Activated CD8-positive, alpha-beta T cell treated with anti-CD3 and anti-CD28 coated beads for 36 hours (primary cell): ENCODE measurements around the gene FAM156A. TPM values are rescaled to one million over a fixed set of nuclear protein-coding genes. Genes with fewer than 3 reads are reported as not detected.
A peak's percentile ranks its signal among the peaks of the same experiment; 100 is the strongest.
"Not testable (repeated sequence)": the region's sequence is repeated elsewhere in the genome, so short reads cannot be mapped to it uniquely, and the experiment has no call there.

Source experiments
- ATAC-seq: fragments of 200-7000 bp; cut with Tn5 transposase; one replicate; pipeline ENCODE4 v1.10.0; 2021; ENCODE audit warnings: mild to moderate bottlenecking, moderate library complexity
- CTCF ChIA-PET: fragments of 350-600 bp; sonication (Branson Sonifier 250); formaldehyde crosslinking; loops from one replicate; lab custom pipeline; 2021; ENCODE audit warnings: antibody characterized with exemption; lab: Charles Lee
- POLR2A ChIA-PET: fragments of 350-600 bp; sonication (Branson Sonifier 250); formaldehyde crosslinking; loops from one replicate; lab custom pipeline; 2021; ENCODE audit warnings: antibody characterized with exemption; lab: Charles Lee
- DNase-seq: peaks from one replicate; pipeline ENCODE4 v3.0.0-alpha.2; 2020
- H3K27ac Mint-ChIP-seq: one replicate; pipeline ENCODE4 v1.8.0; 2021; ENCODE audit warnings: mild to moderate bottlenecking, mixed read lengths
- H3K27me3 Mint-ChIP-seq: one replicate; pipeline ENCODE4 v1.8.0; 2021; ENCODE audit warnings: mixed read lengths
- H3K36me3 Mint-ChIP-seq: one replicate; pipeline ENCODE4 v1.8.0; 2021; ENCODE audit warnings: low read depth, mixed read lengths
- H3K4me1 Mint-ChIP-seq: one replicate; pipeline ENCODE4 v1.8.0; 2021; ENCODE audit warnings: low read depth, mixed read lengths
- H3K4me3 Mint-ChIP-seq: one replicate; pipeline ENCODE4 v1.8.0; 2021; ENCODE audit warnings: mild to moderate bottlenecking, moderate library complexity, mixed read lengths
- H3K9me3 Mint-ChIP-seq: one replicate; pipeline ENCODE4 v1.8.0; 2021; ENCODE audit warnings: mixed read lengths
- intact Hi-C: fragments of 100-400 bp; cut with micrococcal nuclease; formaldehyde crosslinking; loops from one replicate; pipeline ENCODE4 v1.10.0; 2022
- total RNA-seq, 2 experiments: library from RNA; stranded (reverse); gene quantifications; one replicate each; pipeline ENCODE4 v1.2.3, GENCODE V29; 2021
- TF ChIP-seq, protein P1 (sequence below): fragments of 200-600 bp; IDR thresholded peaks from one replicate; pipeline ENCODE4 v1.8.0; 2022; ENCODE audit warnings: antibody characterized with exemption, mild to moderate bottlenecking

The FAM156A gene
- total RNA-seq, 2 experiments from 2014 or later = 20.6 to 21.0 TPM

DNA sequence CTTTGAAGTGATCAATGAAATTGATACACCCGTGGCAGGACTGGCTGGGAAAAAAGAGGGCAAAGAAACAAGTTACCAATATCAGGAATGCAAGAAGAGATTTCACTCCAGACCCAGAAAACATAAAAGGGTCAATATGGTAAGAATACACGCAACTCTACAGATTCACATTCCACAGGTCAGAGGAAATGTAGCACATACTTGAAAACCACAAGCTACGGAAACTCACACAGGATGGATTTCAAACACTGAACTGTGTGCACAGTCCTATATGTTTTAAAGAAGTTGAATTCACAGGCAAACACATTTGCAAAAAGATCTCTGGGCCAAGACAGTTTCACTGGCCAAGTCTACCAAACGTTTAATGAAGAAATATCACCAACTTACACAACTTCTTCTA, 9.0 kb downstream of the FAM156A start:
- DNase-seq, H3K9me3 Mint-ChIP-seq, ATAC-seq, H3K4me3 Mint-ChIP-seq, H3K27me3 Mint-ChIP-seq, intact Hi-C loops, H3K36me3 Mint-ChIP-seq, CTCF ChIA-PET, POLR2A ChIA-PET, H3K4me1 Mint-ChIP-seq, H3K27ac Mint-ChIP-seq: not testable (repeated sequence)

DNA sequence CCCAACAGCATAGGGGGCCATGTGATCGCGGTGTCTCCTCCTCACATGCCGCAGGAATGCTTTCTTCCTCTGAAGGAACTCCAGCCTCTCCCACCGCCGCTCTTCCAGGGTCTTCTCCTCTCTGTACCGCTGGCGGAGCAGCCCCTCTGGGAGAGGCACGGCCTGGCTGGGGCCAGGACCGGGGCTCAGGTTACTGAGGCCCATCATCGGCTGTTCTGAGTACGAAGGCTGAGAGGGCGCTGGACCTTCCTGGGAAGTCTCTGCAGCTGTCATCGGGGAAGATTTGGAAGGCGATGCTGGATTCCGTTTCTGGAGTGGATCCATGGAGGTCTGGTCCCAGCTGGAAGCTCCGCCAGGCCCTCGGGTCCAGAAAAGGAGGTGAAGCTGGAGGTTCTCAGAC, 10.1 kb downstream of the FAM156A start:
- H3K27me3 Mint-ChIP-seq, H3K9me3 Mint-ChIP-seq, H3K4me1 Mint-ChIP-seq, intact Hi-C loops, ATAC-seq, CTCF ChIA-PET, POLR2A ChIA-PET, H3K4me3 Mint-ChIP-seq, H3K27ac Mint-ChIP-seq, H3K36me3 Mint-ChIP-seq, DNase-seq: not testable (repeated sequence)

DNA sequence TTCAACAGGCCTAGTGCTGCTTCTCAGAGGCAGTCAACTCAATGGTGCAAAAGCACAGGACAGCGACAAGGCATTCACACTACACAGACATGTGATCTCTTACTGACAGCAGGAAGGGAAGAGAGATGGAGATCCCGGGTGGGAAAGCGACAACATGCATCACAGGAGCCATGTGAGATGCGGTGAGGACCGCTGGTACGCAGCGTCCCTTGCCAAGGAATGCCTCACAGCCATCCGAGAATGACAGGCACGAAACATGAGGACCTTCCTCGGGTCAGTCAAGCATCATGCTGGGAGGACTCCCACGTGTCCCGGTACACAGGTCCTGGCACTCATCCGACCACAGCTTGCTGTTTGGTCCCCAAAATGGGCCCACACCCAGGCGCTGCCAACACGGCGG, 10.8 kb downstream of the FAM156A start:
- POLR2A ChIA-PET, H3K36me3 Mint-ChIP-seq, H3K4me3 Mint-ChIP-seq, CTCF ChIA-PET, DNase-seq, H3K9me3 Mint-ChIP-seq, H3K27ac Mint-ChIP-seq, intact Hi-C loops, H3K4me1 Mint-ChIP-seq, ATAC-seq, H3K27me3 Mint-ChIP-seq: not testable (repeated sequence)

DNA sequence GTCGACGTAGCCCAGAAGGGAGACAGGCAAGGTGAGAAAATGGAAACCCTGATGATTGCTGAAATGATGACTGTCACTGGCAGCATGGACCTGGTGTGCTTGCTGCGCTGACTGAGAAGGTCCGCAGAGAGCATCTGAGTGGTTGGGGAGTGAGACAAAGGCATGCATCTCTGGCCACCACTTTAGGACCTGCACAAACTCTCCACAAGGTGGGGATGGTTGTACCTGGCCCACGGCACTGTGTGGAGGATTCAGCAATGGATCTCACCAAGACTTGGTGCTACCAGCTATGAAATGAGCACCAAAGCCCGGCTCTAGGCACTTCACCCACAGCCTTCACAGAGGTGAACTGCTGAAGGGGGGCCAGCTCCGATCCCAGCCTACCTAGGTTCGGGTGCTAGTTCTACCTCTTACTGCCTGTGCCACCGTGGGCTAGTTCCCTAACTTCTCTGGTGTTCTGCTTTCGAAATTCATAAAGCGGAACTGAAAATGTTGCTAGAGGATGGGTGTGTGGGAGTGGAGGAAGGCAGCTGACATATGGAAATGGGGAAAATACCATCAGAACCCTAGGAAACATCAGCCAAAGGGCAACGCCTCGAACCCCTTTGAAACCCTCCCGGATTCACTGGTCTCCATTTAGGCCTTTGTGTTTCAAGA, 12.4 kb downstream of the FAM156A start:
- CTCF ChIA-PET, H3K9me3 Mint-ChIP-seq, DNase-seq, H3K4me3 Mint-ChIP-seq, H3K27ac Mint-ChIP-seq, intact Hi-C loops, H3K36me3 Mint-ChIP-seq, POLR2A ChIA-PET, H3K27me3 Mint-ChIP-seq, H3K4me1 Mint-ChIP-seq, ATAC-seq: not testable (repeated sequence)

DNA sequence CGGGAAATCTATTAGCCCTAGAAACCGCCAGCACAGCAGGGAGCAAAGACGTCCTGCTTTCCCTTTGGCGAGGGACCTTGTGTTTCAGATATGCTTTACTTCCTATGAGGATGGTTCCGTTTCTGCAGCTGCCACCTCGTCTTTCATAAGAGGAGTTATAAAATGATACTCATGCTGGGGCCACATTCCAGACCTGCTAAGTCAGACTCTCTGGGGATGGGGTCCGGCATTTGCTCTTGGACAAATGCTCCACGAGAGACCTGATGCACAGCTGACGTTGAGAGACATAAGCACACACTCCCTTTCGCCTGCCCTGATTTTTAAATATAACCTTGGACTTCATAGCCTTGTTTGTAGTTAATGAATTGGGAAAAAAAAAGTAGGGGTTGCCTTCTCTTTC, 16.6 kb downstream of the FAM156A start:
- CTCF ChIA-PET, H3K4me1 Mint-ChIP-seq, H3K27me3 Mint-ChIP-seq, DNase-seq, POLR2A ChIA-PET, H3K9me3 Mint-ChIP-seq, H3K36me3 Mint-ChIP-seq, intact Hi-C loops, H3K27ac Mint-ChIP-seq, H3K4me3 Mint-ChIP-seq, ATAC-seq: not testable (repeated sequence)

DNA sequence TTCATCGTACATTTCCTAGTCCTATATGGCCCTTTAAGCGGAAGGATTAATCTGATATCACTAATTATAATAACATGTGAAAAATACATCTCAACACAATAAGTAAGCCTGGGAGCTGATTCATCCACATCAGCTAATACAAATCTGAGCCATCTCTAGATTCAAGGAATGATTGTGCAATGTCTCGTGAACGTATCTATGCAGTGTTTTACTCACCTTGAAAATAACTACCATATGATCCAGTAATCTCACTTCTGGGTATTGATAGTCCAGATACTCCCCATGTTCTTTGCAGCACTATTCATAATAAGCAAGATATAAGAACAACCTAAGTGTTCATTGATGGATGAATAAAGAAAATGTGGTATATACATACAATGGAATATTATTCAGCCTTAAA, 17.6 kb downstream of the FAM156A start:
- POLR2A ChIA-PET, H3K27me3 Mint-ChIP-seq: not testable (repeated sequence)

DNA sequence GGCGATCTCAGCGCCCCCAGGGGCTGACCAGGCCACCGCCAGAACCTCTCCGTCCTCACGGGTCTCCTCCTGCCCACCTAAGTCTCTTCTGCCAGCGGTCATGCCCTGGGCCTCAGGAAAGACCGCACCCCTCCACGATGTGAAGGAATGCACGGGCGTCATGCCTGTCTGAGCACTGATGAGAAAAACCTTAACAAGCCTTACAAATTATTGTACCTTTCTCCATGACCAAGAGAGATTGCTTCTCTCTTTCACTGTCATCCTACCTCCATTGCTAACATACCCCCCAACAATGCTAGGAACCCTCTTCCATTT, 22.9 kb downstream of the FAM156A start:
- H3K27me3 Mint-ChIP-seq, ATAC-seq, intact Hi-C loops, H3K36me3 Mint-ChIP-seq, POLR2A ChIA-PET, H3K4me1 Mint-ChIP-seq, DNase-seq, H3K9me3 Mint-ChIP-seq: not testable (repeated sequence)
- Mint-ChIP-seq H3K27ac (peak overlapping the region; percentile 100), H3K4me3 (peak overlapping the region; percentile 90)
- CTCF ChIA-PET = interaction anchor here (0.9 kb wide), 1 partner anchor 12 kb away, joined by 3 read pairs; no protein-coding TSS in a partner anchor

More for the DNA sequence above, 17.6 kb downstream of the FAM156A start:
- DNase-seq, H3K4me1 Mint-ChIP-seq, H3K9me3 Mint-ChIP-seq, H3K4me3 Mint-ChIP-seq, H3K27ac Mint-ChIP-seq, H3K36me3 Mint-ChIP-seq, CTCF ChIA-PET, ATAC-seq, intact Hi-C loops: not testable (repeated sequence)

DNA sequence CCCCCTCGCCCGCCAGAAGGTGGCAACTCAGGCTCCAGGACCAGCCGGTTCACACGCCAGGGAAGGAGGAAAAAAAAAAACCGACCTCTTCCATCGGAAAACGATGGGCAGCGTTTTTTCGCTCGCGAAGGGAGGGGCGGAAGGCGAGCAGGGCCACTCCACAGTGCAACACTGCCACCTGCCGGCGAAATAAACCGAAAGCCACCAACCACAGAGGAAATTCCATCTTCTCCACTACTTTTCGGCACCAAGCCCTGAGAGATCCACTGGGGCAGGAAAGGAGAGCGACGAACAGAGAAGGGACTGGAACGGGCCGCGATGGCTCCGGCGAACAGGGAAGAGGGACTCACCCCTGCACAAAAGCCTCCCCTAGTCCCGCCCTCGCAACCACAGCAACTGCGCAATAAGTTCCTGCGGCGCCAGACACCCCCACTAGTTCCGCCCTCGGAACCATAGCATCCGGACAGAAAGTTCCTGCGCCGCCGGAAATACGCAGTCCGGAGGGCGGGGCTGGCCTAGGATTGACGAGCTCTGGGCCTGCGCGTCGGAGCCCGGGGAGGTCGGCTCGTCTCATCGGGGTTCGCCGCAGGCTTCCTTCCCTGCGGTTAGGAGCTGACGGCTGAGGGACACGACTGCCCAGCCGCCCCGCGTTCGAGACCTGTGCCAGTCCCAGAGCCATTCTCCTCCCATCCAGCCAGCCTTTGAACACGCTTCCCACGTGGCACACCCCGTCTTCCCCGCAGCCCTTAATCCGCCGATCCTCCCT, 23.4 kb downstream of the FAM156A start:
- TF ChIP-seq, protein P1, sequence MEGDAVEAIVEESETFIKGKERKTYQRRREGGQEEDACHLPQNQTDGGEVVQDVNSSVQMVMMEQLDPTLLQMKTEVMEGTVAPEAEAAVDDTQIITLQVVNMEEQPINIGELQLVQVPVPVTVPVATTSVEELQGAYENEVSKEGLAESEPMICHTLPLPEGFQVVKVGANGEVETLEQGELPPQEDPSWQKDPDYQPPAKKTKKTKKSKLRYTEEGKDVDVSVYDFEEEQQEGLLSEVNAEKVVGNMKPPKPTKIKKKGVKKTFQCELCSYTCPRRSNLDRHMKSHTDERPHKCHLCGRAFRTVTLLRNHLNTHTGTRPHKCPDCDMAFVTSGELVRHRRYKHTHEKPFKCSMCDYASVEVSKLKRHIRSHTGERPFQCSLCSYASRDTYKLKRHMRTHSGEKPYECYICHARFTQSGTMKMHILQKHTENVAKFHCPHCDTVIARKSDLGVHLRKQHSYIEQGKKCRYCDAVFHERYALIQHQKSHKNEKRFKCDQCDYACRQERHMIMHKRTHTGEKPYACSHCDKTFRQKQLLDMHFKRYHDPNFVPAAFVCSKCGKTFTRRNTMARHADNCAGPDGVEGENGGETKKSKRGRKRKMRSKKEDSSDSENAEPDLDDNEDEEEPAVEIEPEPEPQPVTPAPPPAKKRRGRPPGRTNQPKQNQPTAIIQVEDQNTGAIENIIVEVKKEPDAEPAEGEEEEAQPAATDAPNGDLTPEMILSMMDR = peak; percentile 74
- no peaks in the 10 kb centered on the region for H3K4me1 Mint-ChIP-seq
- ATAC-seq = peak; percentile 98
- peak; percentile 93 for DNase-seq
- H3K36me3 Mint-ChIP-seq = no peaks in the 10 kb centered on the region
- intact Hi-C loops = no loop called here
- ChIA-PET POLR2A (no interaction called here), CTCF (interaction anchor here (0.9 kb wide), 1 partner anchor 12 kb away, joined by 3 read pairs; no protein-coding TSS in a partner anchor)
- peak overlapping the region; percentile 100 for H3K27ac Mint-ChIP-seq
- H3K27me3 Mint-ChIP-seq = no peaks in the 10 kb centered on the region
- H3K9me3 Mint-ChIP-seq = no peaks in the 10 kb centered on the region
- peak overlapping the region; percentile 90 for H3K4me3 Mint-ChIP-seq
